ENCODE measurements around the gene PVALB.

Gene PVALB, protein sequence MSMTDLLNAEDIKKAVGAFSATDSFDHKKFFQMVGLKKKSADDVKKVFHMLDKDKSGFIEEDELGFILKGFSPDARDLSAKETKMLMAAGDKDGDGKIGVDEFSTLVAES

GRCh38 chr22:36816636-36817524 lies at the start of gene PVALB:
Gene PVALB (minus strand): TSS chr22:36817035. CDS start chr22:36817005, 30 bp downstream.
- peak; percentile 80 for DNase-seq

GRCh38 chr22:36865346-36865745 lies 48.5 kb upstream of the PVALB start:
- DNase-seq, result no peak

DNA sequence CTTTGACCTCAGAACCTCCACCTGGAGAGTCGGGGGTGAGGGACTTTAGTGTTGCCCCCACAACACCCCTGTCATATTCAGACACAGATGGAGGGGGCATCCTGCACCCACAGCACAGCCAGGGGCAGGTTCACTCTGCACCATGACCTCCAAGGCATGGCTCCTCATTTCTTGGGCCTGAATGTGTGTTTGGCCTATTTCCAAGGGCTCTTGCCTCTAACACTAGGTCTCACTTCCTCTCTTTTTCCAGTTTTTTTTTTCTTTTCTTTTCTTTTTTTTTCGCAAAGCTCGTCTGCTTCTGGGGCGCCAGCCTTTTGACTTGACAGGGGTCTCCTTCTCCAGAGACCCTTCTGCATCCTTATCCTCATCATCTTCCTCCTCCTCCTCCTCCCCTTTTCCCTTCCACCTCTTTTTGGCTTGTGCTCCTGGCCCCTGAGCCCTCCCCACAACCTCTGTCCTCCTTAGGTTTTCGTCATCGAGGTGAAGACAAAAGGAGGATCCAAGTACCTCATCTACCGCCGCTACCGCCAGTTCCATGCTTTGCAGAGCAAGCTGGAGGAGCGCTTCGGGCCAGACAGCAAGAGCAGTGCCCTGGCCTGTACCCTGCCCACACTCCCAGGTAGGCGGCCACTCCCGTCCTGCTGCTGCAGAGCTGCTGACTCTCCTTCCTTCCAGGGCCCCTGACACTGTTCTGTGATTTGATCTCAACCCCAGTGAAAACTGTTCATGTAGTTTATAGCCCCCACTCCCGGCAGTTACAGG lies 47.8 kb upstream of the PVALB start:
- DNase-seq, result no peak

GRCh38 chr22:36863979-36864378 lies 47.1 kb upstream of the PVALB start:
- no peak for DNase-seq

DNA sequence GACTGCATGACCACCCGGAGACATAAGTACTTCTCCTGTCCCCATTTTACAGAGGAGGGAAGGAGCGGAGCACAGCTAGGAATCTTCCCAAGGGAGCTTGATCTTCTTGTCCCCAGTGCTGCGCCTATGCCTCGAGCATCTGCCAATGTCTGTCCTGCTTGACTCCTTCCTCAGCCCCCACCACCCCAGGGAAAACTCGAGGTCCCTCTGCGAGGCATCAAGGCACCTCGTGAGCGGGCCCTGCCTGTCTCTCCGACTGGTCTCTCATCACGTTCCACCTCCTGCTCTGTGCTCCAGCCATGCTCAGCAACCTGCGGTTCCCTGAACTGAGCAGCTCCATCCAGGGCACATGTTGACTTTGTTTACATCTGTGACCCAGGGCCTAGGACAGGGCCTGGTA lies 46.4 kb upstream of the PVALB start:
- DNase-seq, result no peak

DNA sequence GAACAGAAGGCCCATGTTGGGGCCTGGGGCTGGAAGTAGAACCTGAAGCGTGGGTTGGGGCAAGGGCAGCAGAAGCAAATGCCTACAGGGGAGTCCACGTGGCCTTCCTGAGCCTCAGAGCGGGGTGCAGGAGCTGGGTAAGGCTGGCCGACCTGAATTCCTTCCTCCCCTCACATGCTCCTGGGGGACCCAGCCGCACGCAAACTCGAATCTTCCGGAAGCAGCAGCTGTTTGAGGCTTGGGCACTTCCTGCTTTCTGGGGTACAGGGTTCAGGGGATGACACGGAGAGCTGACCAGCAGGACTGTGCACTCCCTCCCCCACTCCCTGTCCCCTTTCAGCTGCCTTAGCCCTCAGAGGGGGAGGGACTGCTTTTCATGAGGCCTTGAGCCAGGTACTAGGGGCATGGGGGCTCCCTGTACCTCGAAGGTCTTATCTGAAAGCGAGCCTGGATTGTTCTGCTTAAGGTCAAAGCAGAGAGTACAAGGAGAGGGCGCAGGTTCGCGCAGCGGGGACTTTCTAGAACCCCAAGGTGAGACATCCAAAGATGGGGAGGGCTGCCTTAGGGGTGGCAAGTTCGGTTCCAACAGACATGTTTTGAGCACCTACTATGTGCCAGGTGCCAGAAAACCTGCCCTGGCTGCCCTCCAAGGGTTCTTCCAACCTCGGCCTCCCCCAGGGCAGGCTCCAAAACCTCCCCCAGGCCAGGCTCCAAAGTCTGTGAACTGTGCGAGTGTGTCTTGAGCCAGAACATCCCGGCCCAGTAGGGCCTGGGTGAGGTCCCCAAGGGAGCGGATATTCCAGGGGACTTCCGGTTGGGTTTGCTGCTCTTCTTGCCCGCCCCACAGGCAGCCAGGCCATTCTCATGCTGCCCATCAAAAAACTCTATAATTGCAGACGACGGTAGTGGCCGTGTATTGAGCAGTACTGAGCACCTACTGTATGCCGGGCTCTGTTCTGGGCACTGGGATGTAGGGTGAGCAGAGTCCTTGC lies 45.7 kb upstream of the PVALB start:
- no peak for DNase-seq

GRCh38 chr22:36860821-36861659 lies 44.2 kb upstream of the PVALB start, which contains the start of gene NCF4:
Gene NCF4 (plus strand): TSS chr22:36861006. CDS start chr22:36861172, 166 bp downstream.
- no peak for DNase-seq

- DNase-seq, result no peak
These were observed 43.6 kb upstream of the PVALB start for GRCh38 chr22:36860438-36860820.

GRCh38 chr22:36860017-36860416 lies 43.2 kb upstream of the PVALB start:
- no peak for DNase-seq

- DNase-seq, result no peak
These were observed 42.1 kb upstream of the PVALB start for GRCh38 chr22:36858966-36859365.

DNA sequence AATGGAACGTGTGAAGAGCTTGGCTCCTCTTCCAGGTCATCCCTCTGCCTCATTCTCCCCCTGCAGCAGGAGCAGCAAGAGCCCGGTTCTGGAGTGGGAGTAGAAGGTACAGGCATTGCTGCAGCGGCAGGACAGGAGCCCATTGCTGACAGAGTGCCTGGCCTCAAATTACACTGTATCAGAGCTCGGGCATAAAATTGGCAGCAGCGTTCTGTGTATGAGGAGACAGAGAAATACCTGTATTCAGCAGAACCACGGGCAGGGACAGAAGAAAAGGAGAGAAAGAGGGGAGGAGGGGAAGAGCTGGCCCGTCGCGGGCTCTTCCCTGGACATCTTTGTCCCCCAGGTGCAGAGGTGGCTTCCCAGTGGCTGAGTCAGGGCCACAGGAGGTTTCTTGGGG lies 41.3 kb upstream of the PVALB start:
- no peak for DNase-seq

DNA sequence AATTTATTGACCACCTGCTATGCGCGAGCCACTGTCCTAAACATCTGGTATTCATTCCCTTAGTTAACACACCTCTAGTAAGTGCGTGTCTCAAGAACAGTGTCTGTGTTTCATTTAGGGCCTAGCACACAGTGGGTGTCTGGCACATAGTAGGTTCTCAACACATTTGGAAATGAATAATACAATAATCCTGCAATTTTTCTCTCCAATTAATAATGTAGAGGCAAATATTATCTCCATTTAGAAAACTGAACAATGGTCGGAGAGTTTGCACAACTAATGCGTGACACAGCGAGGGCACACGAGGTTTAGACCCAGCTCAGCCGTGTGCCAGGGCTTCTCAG lies 39.9 kb upstream of the PVALB start:
- DNase-seq, result no peak

DNA sequence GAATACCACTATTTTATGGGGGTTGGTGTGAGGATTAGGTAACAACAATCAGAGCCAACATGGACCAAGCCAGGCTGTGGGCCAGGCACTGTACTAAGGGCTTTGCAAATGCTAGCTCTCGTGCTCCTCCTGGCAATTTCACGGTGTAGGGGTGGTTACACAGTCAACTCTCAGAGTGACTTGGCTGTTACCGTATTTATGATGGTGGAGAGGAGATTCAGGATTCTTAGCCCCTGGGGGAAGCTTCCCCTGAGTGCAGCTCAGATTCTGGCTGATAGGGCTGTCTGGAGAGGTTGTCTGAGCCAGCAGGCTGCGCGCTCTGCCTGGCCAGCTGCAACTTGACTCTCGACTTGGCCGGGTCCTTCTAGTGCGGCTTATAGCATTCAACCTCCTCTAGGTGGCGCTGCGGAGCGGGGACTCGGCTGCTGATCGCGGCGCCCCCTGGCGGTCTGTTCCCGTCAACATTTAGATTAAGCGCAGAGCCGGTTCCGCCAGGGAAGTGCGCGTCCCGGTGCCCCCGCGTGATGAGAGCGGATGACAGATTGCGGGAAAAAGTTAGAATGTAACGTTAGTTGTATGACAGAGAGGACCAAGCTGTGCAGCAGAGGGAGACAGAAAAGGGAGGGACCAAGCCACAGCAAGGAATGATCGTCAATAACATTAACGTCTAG lies 39.4 kb upstream of the PVALB start:
- peak; percentile 96 for DNase-seq

- DNase-seq, result no peak
These were observed 38.6 kb upstream of the PVALB start for GRCh38 chr22:36855478-36855877.

DNA sequence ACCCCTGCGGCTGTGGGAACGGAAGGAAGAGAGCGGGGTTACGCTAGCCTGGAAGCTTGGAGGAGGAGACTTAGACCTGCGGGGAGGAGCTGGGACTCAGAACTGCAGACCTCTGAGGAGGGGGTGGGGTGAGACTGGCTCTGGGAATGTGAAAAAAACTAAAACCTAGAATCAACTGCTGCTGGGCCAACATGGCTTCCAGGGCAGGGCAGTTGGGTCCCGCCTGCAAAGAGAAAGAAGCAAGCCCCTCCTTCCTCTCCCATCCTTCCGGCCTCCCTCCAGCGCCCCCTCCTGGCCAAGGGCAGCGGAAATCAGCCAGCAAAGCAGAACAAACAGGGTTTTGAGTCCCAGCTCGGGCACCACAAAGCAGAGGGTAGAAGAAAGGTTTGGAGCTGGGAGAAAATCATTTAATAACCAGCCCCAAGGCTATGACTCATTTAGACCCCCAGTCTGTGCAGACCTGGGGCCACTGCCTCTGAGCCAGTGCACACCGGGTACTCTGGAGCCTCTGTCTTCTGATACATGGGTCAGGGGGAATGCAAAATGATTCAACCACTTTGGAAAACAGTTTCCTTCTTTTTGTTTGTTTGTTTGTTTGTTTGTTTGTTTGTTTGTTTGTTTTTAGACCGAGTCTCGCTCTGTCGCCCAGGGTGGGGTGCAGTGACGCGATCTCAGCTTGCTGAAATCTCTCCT lies 36.7 kb upstream of the PVALB start:
- peak; percentile 88 for DNase-seq

- no peak for DNase-seq
These were observed 35.5 kb upstream of the PVALB start for GRCh38 chr22:36852056-36852973.

DNA sequence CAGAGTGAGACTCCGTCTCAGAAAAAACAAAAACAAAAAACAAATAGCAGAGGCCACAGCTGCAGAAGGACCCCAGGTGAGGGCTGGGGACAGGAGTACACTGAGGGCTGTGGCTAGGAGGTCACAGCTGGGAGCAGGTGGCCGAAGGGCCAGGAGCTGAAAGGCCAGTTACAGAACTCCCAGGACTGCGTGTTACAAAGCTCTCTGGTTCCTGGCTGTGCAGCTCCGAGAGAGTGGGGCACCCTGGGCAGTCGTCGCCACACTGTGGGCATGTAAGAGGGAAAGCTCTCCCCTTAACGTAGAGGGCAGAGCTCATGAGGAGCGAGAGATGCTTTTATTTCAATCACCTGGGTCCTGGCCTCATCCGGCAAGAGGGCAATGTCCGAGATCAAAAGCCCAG lies 33.8 kb upstream of the PVALB start:
- DNase-seq, result no peak

- no peak for DNase-seq
These were observed 33.2 kb upstream of the PVALB start for GRCh38 chr22:36850056-36850455.

DNA sequence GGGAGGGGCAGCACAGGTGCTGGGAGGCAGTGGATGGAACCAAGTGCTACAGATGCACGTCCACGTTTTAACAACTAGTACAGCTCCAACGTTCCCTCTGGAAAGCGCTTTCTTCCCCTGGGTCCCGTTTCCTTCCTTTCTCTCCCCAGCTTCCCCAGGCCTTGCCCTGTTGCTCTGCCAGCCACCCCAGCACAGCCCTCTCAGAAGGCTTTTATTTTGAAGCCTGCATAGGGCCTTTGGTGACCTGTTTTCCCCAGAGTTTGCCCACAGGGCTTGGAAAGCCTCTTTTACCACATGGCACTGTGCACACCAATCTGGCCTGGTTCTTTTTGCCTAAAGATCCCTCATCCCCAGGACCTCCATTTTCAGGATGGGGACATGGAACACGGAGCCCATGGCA lies 30.1 kb upstream of the PVALB start:
- no peak for DNase-seq

All from eye (tissue), 1 donor.